Esophagus mucosa (tissue), 1 donor: ENCODE results near the gene ACOD1. TPM values are rescaled to one million over a fixed set of nuclear protein-coding genes. Genes with fewer than 3 reads are reported as not detected.
"Not testable (repeated sequence)": the region's sequence is repeated elsewhere in the genome, so short reads cannot be mapped to it uniquely, and the experiment has no call there.

Experiments
- ATAC-seq: fragments of 200-7000 bp; cut with Tn5 transposase; one replicate; pipeline ENCODE4 v1.9.1; 2020
- total RNA-seq: library from RNA; stranded (reverse); gene quantifications from one replicate; pipeline ENCODE4 v1.2.4, GENCODE V29; 2023
- donor health status: DM: yes; HTN: yes; CAD: no.

ACOD1 gene
- total RNA-seq, 1 donor from 2014 or later = not detected

- no peak for ATAC-seq
Measured at GRCh38 chr13:76954538-76954937, 6.2 kb downstream of the ACOD1 start.

- no peak for ATAC-seq
Measured at GRCh38 chr13:76955193-76955592, 6.9 kb downstream of the ACOD1 start.

GRCh38 chr13:76955661-76956060 is 7.3 kb downstream of the ACOD1 start:
- ATAC-seq = no peak

GRCh38 chr13:76958841-76959432 is 10.6 kb downstream of the ACOD1 start:
- no peak for ATAC-seq

GRCh38 chr13:76959734-76960133 is 11.4 kb downstream of the ACOD1 start:
- not testable (repeated sequence) for ATAC-seq

GRCh38 chr13:76965759-76966421 is 17.6 kb downstream of the ACOD1 start:
- peak; percentile 37 for ATAC-seq

GRCh38 chr13:76967031-76967430 is 18.7 kb downstream of the ACOD1 start:
- no peak for ATAC-seq

GRCh38 chr13:76968041-76968440 is 19.7 kb downstream of the ACOD1 start:
- no peak for ATAC-seq

GRCh38 chr13:76969488-76970365 is 21.4 kb downstream of the ACOD1 start:
- ATAC-seq = peak; percentile 90

GRCh38 chr13:76971215-76971614 is 22.9 kb downstream of the ACOD1 start:
- ATAC-seq = no peak

- no peak for ATAC-seq
Measured at GRCh38 chr13:76971851-76972829, 23.8 kb downstream of the ACOD1 start.

- no peak for ATAC-seq
Measured at GRCh38 chr13:76973920-76974617, 25.8 kb downstream of the ACOD1 start.

- ATAC-seq = no peak
Measured at GRCh38 chr13:76974618-76974975, 26.3 kb downstream of the ACOD1 start.

- ATAC-seq = peak; percentile 29
Measured at GRCh38 chr13:76975863-76976262, 27.6 kb downstream of the ACOD1 start.

- ATAC-seq = peak; percentile 24
Measured at GRCh38 chr13:76976490-76976889, 28.2 kb downstream of the ACOD1 start.

- no peak for ATAC-seq
Measured at GRCh38 chr13:76976929-76977328, 28.6 kb downstream of the ACOD1 start.

- ATAC-seq = peak; percentile 89
Measured at GRCh38 chr13:76980075-76980718, 31.9 kb downstream of the ACOD1 start.

GRCh38 chr13:76982061-76982460 is 33.8 kb downstream of the ACOD1 start:
- no peak for ATAC-seq

GRCh38 chr13:76983676-76984075 is 35.4 kb downstream of the ACOD1 start:
- no peak for ATAC-seq

- ATAC-seq = peak; percentile 53
Measured at GRCh38 chr13:76991432-76991795, 43.1 kb downstream of the ACOD1 start.
